ENCODE measurements around the gene EEPD1. TPM values are rescaled to one million over a fixed set of nuclear protein-coding genes. Genes with fewer than 3 reads are reported as not detected.

The EEPD1 gene
- polyA plus RNA-seq, 1 of the 3 experiments (the other 2 are of a cell fraction) = 5.0 TPM

DNA sequence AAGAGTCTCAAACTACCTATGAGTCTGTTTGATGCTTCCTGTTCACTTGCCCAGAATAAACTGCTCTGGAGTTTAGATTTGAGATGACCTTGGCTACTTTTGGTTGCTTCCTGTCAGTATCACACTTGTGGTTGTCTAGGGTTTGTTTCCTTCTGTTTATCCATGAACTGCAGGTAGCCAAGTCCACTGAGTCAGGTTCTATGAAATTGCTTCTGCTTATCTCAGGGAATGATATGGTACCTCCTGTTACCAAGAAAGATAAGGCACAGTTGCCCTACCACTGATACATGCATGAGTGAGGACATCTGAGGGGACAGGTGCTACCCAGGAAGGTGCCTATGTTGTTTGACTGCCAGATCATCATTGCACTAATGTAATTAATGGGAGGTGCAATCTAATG lies 15.8 kb upstream of the EEPD1 start:
- H3K4me3 ChIP-seq (ENCODE audit: low read depth in 2 of 2, low read length in 1 of 2) = no peak overlapping the region
- no peak overlapping the region for H2AFZ ChIP-seq (ENCODE audit: low read depth)
- H3K9ac ChIP-seq = no peak overlapping the region
- no peak overlapping the region for H3K4me2 ChIP-seq
- H3F3A ChIP-seq (replicated peaks; ENCODE audit: insufficient read depth) = no peaks in the 10 kb centered on the region
- CTCF ChIA-PET = interaction anchor here (0.7 to 1.3 kb wide), 2 partner anchors 90 to 338 kb away, joined by 3 read pairs; no protein-coding TSS in a partner anchor
- TF ChIP-seq, protein P1, sequence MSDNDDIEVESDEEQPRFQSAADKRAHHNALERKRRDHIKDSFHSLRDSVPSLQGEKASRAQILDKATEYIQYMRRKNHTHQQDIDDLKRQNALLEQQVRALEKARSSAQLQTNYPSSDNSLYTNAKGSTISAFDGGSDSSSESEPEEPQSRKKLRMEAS (IDR thresholded peaks at IDR 0.05; ENCODE audit: low read depth) = no peak
- no peak for TF ChIP-seq MXI1 (IDR thresholded peaks at IDR 0.05; ENCODE audit: low read depth, low read length)
- no peak for TF ChIP-seq CHD2 (IDR thresholded peaks at IDR 0.05; ENCODE audit: low read length, partially characterized antibody)
- TF ChIP-seq ELF1 (IDR thresholded peaks at IDR 0.05) = no peak
- TF ChIP-seq, protein P2, sequence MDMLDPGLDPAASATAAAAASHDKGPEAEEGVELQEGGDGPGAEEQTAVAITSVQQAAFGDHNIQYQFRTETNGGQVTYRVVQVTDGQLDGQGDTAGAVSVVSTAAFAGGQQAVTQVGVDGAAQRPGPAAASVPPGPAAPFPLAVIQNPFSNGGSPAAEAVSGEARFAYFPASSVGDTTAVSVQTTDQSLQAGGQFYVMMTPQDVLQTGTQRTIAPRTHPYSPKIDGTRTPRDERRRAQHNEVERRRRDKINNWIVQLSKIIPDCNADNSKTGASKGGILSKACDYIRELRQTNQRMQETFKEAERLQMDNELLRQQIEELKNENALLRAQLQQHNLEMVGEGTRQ (IDR thresholded peaks at IDR 0.05; ENCODE audit: borderline replicate concordance, low read depth, low read length) = no peak
- TF ChIP-seq SMC3 (IDR thresholded peaks at IDR 0.05; ENCODE audit: low read depth, low read length) = no peak
- TF ChIP-seq TEAD4 (IDR thresholded peaks at IDR 0.05; ENCODE audit: borderline replicate concordance, insufficient read depth) = no peak
- TF ChIP-seq, protein P3, sequence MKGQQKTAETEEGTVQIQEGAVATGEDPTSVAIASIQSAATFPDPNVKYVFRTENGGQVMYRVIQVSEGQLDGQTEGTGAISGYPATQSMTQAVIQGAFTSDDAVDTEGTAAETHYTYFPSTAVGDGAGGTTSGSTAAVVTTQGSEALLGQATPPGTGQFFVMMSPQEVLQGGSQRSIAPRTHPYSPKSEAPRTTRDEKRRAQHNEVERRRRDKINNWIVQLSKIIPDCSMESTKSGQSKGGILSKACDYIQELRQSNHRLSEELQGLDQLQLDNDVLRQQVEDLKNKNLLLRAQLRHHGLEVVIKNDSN (IDR thresholded peaks at IDR 0.05; ENCODE audit: borderline replicate concordance, low read depth) = no peak
- TF ChIP-seq JUND (IDR thresholded peaks at IDR 0.05) = no peak
- no peak for TF ChIP-seq SIN3A (IDR thresholded peaks at IDR 0.05; ENCODE audit: borderline replicate concordance, low read depth, low read length)
- no peak for TF ChIP-seq EP300 (IDR thresholded peaks at IDR 0.05; ENCODE audit: borderline replicate concordance in 1 of 2, low read depth in 1 of 2, low read length in 1 of 2)
- POLR2A ChIA-PET = no interaction called here
- H3K9me3 ChIP-seq = 0 out of 2 replicates have a peak, but pooled peaks cover 8% of the 10 kb centered on the region
- H3K79me2 ChIP-seq (ENCODE audit: insufficient read depth) = no peaks in the 10 kb centered on the region
- H3K27ac ChIP-seq (ENCODE audit: low read depth in 2 of 2, low read length in 1 of 2) = no peak overlapping the region
- H3K36me3 ChIP-seq (replicated peaks in 1 of 2; ENCODE audit: control insufficient read depth in 1 of 2, insufficient read depth in 2 of 2, low read length in 1 of 2) = no peaks in the 10 kb centered on the region
- H3K9me2 ChIP-seq = no peaks in the 10 kb centered on the region
- peaks cover 0 to 13% of the 10 kb centered on the region in 2 experiments; a peak in 1 of 4 replicates for H3K4me1 ChIP-seq (ENCODE audit: control insufficient read depth in 1 of 2, insufficient read depth in 2 of 2, low read depth in 1 of 2, low read length in 1 of 2)
- H3K27me3 ChIP-seq (ENCODE audit: insufficient read depth) = peaks cover 4% of the 10 kb centered on the region
- no peak for DNase-seq
- H4K20me1 ChIP-seq (ENCODE audit: insufficient read depth) = no peaks in the 10 kb centered on the region

DNA sequence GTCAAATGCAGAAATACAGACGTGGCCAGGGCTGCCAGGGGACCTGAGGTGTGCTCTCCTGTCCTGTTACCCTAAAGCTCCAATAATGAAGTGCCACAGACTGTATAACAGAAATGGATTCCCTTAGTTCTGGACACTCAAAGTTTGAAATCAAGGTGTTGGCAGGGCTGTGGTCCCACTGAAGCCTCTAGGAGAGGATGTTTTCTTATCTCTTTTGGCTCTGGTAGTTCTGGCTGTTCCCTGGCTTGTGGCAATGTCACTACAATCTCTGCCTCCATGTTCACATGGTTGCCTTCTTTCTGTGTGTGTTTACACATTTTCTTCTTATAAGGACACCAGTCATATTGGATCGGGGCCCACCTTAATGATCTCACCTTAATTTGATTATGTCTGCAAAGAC lies 15.3 kb upstream of the EEPD1 start:
- no peaks in the 10 kb centered on the region for H3K9me2 ChIP-seq
- CTCF ChIA-PET = interaction anchor here (0.7 to 1.3 kb wide), 2 partner anchors 88 to 91 kb away, joined by 3 read pairs; no protein-coding TSS in a partner anchor
- no peak for DNase-seq
- H3K9ac ChIP-seq = no peak overlapping the region
- WGBS (ENCODE audit: low lambda C conversion rate) = 61% methylated on average over 2 of the region's 2 CpGs
- no peak overlapping the region for H3K4me2 ChIP-seq
- H3K4me3 ChIP-seq (ENCODE audit: low read depth in 2 of 2, low read length in 1 of 2) = no peak overlapping the region
- H3K27me3 ChIP-seq (ENCODE audit: insufficient read depth) = peaks cover 4% of the 10 kb centered on the region
- no peak overlapping the region for H3K27ac ChIP-seq (ENCODE audit: low read depth in 2 of 2, low read length in 1 of 2)
- H3K9me3 ChIP-seq = 0 out of 2 replicates have a peak, but pooled peaks cover 8% of the 10 kb centered on the region
- H3K79me2 ChIP-seq (ENCODE audit: insufficient read depth) = no peaks in the 10 kb centered on the region
- no peaks in the 10 kb centered on the region for H3K36me3 ChIP-seq (replicated peaks in 1 of 2; ENCODE audit: control insufficient read depth in 1 of 2, insufficient read depth in 2 of 2, low read length in 1 of 2)
- peaks cover 0 to 13% of the 10 kb centered on the region in 2 experiments; a peak in 1 of 4 replicates for H3K4me1 ChIP-seq (ENCODE audit: control insufficient read depth in 1 of 2, insufficient read depth in 2 of 2, low read depth in 1 of 2, low read length in 1 of 2)
- H3F3A ChIP-seq (replicated peaks; ENCODE audit: insufficient read depth) = no peaks in the 10 kb centered on the region
- H4K20me1 ChIP-seq (ENCODE audit: insufficient read depth) = no peaks in the 10 kb centered on the region
- no peak overlapping the region for H2AFZ ChIP-seq (ENCODE audit: low read depth)
- POLR2A ChIA-PET = no interaction called here
- TF ChIP-seq, protein P4, sequence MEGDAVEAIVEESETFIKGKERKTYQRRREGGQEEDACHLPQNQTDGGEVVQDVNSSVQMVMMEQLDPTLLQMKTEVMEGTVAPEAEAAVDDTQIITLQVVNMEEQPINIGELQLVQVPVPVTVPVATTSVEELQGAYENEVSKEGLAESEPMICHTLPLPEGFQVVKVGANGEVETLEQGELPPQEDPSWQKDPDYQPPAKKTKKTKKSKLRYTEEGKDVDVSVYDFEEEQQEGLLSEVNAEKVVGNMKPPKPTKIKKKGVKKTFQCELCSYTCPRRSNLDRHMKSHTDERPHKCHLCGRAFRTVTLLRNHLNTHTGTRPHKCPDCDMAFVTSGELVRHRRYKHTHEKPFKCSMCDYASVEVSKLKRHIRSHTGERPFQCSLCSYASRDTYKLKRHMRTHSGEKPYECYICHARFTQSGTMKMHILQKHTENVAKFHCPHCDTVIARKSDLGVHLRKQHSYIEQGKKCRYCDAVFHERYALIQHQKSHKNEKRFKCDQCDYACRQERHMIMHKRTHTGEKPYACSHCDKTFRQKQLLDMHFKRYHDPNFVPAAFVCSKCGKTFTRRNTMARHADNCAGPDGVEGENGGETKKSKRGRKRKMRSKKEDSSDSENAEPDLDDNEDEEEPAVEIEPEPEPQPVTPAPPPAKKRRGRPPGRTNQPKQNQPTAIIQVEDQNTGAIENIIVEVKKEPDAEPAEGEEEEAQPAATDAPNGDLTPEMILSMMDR (IDR thresholded peaks at IDR 0.05) = no peak
- TF ChIP-seq, protein P5, sequence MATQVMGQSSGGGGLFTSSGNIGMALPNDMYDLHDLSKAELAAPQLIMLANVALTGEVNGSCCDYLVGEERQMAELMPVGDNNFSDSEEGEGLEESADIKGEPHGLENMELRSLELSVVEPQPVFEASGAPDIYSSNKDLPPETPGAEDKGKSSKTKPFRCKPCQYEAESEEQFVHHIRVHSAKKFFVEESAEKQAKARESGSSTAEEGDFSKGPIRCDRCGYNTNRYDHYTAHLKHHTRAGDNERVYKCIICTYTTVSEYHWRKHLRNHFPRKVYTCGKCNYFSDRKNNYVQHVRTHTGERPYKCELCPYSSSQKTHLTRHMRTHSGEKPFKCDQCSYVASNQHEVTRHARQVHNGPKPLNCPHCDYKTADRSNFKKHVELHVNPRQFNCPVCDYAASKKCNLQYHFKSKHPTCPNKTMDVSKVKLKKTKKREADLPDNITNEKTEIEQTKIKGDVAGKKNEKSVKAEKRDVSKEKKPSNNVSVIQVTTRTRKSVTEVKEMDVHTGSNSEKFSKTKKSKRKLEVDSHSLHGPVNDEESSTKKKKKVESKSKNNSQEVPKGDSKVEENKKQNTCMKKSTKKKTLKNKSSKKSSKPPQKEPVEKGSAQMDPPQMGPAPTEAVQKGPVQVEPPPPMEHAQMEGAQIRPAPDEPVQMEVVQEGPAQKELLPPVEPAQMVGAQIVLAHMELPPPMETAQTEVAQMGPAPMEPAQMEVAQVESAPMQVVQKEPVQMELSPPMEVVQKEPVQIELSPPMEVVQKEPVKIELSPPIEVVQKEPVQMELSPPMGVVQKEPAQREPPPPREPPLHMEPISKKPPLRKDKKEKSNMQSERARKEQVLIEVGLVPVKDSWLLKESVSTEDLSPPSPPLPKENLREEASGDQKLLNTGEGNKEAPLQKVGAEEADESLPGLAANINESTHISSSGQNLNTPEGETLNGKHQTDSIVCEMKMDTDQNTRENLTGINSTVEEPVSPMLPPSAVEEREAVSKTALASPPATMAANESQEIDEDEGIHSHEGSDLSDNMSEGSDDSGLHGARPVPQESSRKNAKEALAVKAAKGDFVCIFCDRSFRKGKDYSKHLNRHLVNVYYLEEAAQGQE (IDR thresholded peaks at IDR 0.05; ENCODE audit: low read depth, low read length) = no peak
- TF ChIP-seq SIN3A (IDR thresholded peaks at IDR 0.05; ENCODE audit: borderline replicate concordance, low read depth, low read length) = no peak
- no peak for TF ChIP-seq CHD2 (IDR thresholded peaks at IDR 0.05; ENCODE audit: low read length, partially characterized antibody)
- TF ChIP-seq JUND (IDR thresholded peaks at IDR 0.05) = no peak
- TF ChIP-seq POLR2AphosphoS5 (IDR thresholded peaks at IDR 0.05; ENCODE audit: low read depth, low read length) = no peak
- TF ChIP-seq, protein P1 (IDR thresholded peaks at IDR 0.05; ENCODE audit: low read depth) = no peak
- TF ChIP-seq, protein P2 (IDR thresholded peaks at IDR 0.05; ENCODE audit: borderline replicate concordance, low read depth, low read length) = no peak
- no peak for TF ChIP-seq RXRA (IDR thresholded peaks at IDR 0.05; ENCODE audit: borderline replicate concordance, low read depth)
- TF ChIP-seq, protein P3 (IDR thresholded peaks at IDR 0.05; ENCODE audit: borderline replicate concordance, low read depth) = no peak
- no peak for TF ChIP-seq GATA2 (CRISPR knock-in tag; IDR thresholded peaks at IDR 0.05)

All from SK-N-SH (cell line).